Germinal center (tissue), 1 donor: ENCODE measurements around the gene NIM1K.
"Not testable (repeated sequence)": the region's sequence is repeated elsewhere in the genome, so short reads cannot be mapped to it uniquely, and the experiment has no call there.

Experiments
- DNase-seq: peaks from one replicate; pipeline ENCODE4 v3.0.0; 2012; ENCODE audit warnings: mixed read lengths, low spot score

Gene NIM1K

GRCh38 chr5:43313854-43314457 lies 121.9 kb downstream of the NIM1K start:
- no peak for DNase-seq

- no peak for DNase-seq
These were observed 122.7 kb downstream of the NIM1K start for GRCh38 chr5:43314724-43315123.

- no peak for DNase-seq
These were observed 123.2 kb downstream of the NIM1K start for GRCh38 chr5:43315263-43315662.

- no peak for DNase-seq
These were observed 123.7 kb downstream of the NIM1K start for GRCh38 chr5:43315682-43316081.

GRCh38 chr5:43316421-43316820 lies 124.4 kb downstream of the NIM1K start:
- DNase-seq = no peak

GRCh38 chr5:43320846-43321245 lies 128.8 kb downstream of the NIM1K start:
- no peak for DNase-seq

GRCh38 chr5:43323488-43323887 lies 131.5 kb downstream of the NIM1K start:
- not testable (repeated sequence) for DNase-seq

GRCh38 chr5:43325624-43326023 lies 133.6 kb downstream of the NIM1K start:
- DNase-seq = not testable (repeated sequence)
